ENCODE results near the gene RPS6KA4. TPM values are rescaled to one million over a fixed set of nuclear protein-coding genes. Genes with fewer than 3 reads are reported as not detected.

Gene RPS6KA4
- total RNA-seq, 1 donor from 2014 or later, result 37.5 TPM

DNA sequence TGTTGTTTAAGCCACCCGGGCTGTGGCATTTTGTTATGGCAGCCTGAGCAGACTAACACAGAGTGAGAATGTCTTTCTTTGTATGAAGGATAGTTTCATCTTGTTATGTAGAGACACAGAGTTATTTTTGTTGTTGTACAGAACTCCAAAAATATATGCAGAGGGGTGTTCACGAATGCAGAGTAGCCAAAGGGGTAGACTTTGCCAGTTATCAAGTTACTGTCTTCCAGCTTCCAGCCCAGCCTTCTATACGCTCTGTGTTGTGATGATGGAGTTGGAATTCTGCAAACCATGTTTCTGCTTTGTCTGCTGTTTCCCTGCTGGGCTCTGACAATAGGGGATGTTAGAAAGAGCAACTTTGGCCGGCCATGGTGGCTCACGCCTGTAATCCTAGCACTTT lies 44.1 kb downstream of the RPS6KA4 start:
- no peak overlapping the region for H3K27ac Mint-ChIP-seq (ENCODE audit: unreplicated experiment)
- TF ChIP-seq, protein P1, sequence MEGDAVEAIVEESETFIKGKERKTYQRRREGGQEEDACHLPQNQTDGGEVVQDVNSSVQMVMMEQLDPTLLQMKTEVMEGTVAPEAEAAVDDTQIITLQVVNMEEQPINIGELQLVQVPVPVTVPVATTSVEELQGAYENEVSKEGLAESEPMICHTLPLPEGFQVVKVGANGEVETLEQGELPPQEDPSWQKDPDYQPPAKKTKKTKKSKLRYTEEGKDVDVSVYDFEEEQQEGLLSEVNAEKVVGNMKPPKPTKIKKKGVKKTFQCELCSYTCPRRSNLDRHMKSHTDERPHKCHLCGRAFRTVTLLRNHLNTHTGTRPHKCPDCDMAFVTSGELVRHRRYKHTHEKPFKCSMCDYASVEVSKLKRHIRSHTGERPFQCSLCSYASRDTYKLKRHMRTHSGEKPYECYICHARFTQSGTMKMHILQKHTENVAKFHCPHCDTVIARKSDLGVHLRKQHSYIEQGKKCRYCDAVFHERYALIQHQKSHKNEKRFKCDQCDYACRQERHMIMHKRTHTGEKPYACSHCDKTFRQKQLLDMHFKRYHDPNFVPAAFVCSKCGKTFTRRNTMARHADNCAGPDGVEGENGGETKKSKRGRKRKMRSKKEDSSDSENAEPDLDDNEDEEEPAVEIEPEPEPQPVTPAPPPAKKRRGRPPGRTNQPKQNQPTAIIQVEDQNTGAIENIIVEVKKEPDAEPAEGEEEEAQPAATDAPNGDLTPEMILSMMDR (IDR thresholded peaks at IDR 0.05; ENCODE audit: unreplicated experiment), result no peak
- H3K4me1 Mint-ChIP-seq (ENCODE audit: unreplicated experiment), result peaks cover 8% of the 10 kb centered on the region
- H3K4me3 Mint-ChIP-seq (ENCODE audit: unreplicated experiment), result no peak overlapping the region
- DNase-seq (ENCODE audit: low spot score), result no peak
- H3K36me3 Mint-ChIP-seq (ENCODE audit: low read depth, unreplicated experiment), result peaks cover 9% of the 10 kb centered on the region
- peaks cover 9% of the 10 kb centered on the region for H3K27me3 Mint-ChIP-seq (ENCODE audit: unreplicated experiment)
- no peaks in the 10 kb centered on the region for H3K9me3 Mint-ChIP-seq (ENCODE audit: unreplicated experiment)

DNA sequence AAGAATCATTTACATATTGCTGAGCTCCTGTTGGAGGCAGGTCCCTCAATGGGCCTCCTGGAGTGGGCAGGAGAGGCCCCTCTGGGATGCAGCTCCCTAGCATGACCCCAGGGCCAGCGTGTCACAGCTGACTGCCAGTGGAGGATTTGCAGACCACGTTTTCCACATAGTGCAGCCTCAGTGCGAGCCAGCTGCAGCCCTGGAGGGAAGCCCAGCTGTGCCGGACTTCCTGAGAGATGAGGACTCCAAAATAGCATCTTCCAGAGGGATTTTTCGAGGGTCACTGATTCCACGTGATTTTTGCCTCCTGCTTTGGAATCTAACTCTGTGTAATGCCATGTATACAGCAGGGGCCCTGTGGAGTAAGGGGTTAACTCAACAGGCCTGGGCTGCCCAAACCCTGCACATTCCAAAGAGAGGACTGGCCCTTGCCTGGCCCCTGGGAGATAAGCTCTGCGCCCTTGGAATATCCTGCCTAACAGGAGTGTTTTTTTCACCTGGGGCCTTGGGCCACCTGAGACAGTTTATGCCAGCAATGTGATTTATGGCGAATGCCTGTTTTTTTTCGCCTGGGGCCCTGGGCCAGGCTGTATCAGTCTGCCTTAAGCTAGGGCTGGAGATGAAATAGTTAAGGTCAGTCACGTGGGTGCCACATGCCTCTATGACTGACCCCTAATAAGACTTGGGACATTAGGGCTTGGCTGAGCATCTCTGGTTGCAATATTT lies 47.4 kb downstream of the RPS6KA4 start:
- peaks cover 9% of the 10 kb centered on the region for H3K36me3 Mint-ChIP-seq (ENCODE audit: low read depth, unreplicated experiment)
- peaks cover 7% of the 10 kb centered on the region for H3K27me3 Mint-ChIP-seq (ENCODE audit: unreplicated experiment)
- TF ChIP-seq, protein P1 (IDR thresholded peaks at IDR 0.05; ENCODE audit: unreplicated experiment), result no peak
- no peaks in the 10 kb centered on the region for H3K9me3 Mint-ChIP-seq (ENCODE audit: unreplicated experiment)
- no peak overlapping the region for H3K27ac Mint-ChIP-seq (ENCODE audit: unreplicated experiment)
- no peak for DNase-seq (ENCODE audit: low spot score)
- H3K4me1 Mint-ChIP-seq (ENCODE audit: unreplicated experiment), result peaks cover 11% of the 10 kb centered on the region
- no peak overlapping the region for H3K4me3 Mint-ChIP-seq (ENCODE audit: unreplicated experiment)

DNA sequence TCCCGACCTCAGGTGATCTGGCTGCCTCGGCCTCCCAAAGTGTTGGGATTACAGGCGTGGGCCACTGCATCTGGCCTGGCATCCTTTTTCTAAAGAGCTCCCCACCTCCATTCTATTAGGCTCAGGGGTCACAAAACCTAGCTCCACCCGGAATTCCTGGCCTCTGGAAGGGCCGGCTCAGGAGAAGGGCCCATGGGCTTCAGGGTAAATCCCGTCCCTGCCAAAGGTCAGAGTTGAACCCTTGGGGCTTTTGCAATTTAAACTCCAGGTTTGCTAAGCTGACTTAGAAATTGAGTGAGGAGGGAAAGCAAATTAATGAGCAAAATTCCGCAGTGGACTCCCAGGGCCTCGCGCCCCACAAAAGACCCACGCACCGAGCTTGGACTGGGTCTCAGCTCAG lies 48.3 kb downstream of the RPS6KA4 start:
- no peak overlapping the region for H3K4me3 Mint-ChIP-seq (ENCODE audit: unreplicated experiment)
- DNase-seq (ENCODE audit: low spot score), result no peak
- TF ChIP-seq, protein P1 (IDR thresholded peaks at IDR 0.05; ENCODE audit: unreplicated experiment), result no peak
- H3K9me3 Mint-ChIP-seq (ENCODE audit: unreplicated experiment), result no peaks in the 10 kb centered on the region
- H3K4me1 Mint-ChIP-seq (ENCODE audit: unreplicated experiment), result peaks cover 11% of the 10 kb centered on the region
- peaks cover 9% of the 10 kb centered on the region for H3K36me3 Mint-ChIP-seq (ENCODE audit: low read depth, unreplicated experiment)
- H3K27me3 Mint-ChIP-seq (ENCODE audit: unreplicated experiment), result peaks cover 9% of the 10 kb centered on the region
- H3K27ac Mint-ChIP-seq (ENCODE audit: unreplicated experiment), result no peak overlapping the region

DNA sequence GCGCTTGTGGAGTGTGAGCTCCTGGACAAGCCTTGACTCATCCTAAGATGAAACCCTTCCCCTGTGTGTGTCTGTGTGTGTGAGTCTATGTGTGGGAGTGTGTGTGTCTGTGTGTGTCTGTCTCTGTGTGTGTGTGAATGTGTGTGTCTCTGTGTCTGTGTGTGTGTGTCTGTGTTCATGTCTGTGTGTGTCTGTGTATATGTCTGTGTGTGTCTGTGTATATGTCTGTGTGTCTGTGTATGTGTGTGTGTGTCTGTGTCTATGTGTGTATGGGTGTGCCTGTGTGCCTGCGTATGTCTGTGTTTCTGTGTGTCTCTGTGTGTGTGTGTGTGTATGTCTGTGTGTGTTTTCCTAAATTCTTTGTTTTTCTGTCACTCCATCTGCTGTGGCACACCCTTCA lies 48.7 kb downstream of the RPS6KA4 start:
- Mint-ChIP-seq H3K27me3 (ENCODE audit: unreplicated experiment) (peaks cover 10% of the 10 kb centered on the region), H3K36me3 (ENCODE audit: low read depth, unreplicated experiment) (peaks cover 9% of the 10 kb centered on the region), H3K27ac (ENCODE audit: unreplicated experiment) (peak overlapping the region; percentile 6), H3K4me1 (ENCODE audit: unreplicated experiment) (peaks cover 11% of the 10 kb centered on the region), H3K4me3 (ENCODE audit: unreplicated experiment) (no peak overlapping the region), H3K9me3 (ENCODE audit: unreplicated experiment) (no peaks in the 10 kb centered on the region)
- DNase-seq (ENCODE audit: low spot score), result no peak
- TF ChIP-seq, protein P1 (IDR thresholded peaks at IDR 0.05; ENCODE audit: unreplicated experiment), result no peak

DNA sequence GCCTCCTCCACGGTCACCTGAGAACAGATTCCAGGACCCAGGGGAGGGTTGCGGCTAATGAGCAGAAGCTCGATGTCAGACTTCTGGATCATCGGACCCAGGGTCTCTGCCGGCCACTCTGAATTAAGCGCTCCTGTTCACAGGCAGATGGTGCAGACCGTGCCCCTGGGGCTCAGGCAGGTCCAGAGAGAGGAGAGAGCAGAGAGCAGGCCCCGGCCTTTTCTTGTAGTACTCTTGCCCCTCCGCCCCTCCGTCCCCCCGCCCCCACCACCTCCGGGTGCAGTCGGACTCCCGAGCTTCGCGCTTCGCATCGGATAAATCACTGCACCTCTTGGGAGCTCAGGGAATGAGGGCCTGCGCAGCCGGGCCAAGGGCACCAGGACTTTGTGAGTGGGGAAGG lies 50.3 kb downstream of the RPS6KA4 start:
- DNase-seq (ENCODE audit: low spot score), result no peak
- no peaks in the 10 kb centered on the region for H3K9me3 Mint-ChIP-seq (ENCODE audit: unreplicated experiment)
- peaks cover 11% of the 10 kb centered on the region for H3K4me1 Mint-ChIP-seq (ENCODE audit: unreplicated experiment)
- TF ChIP-seq, protein P1 (IDR thresholded peaks at IDR 0.05; ENCODE audit: unreplicated experiment), result no peak
- H3K4me3 Mint-ChIP-seq (ENCODE audit: unreplicated experiment), result no peak overlapping the region
- H3K36me3 Mint-ChIP-seq (ENCODE audit: low read depth, unreplicated experiment), result peaks cover 3% of the 10 kb centered on the region
- no peak overlapping the region for H3K27ac Mint-ChIP-seq (ENCODE audit: unreplicated experiment)
- H3K27me3 Mint-ChIP-seq (ENCODE audit: unreplicated experiment), result peaks cover 7% of the 10 kb centered on the region

Measured in endothelial cell (in vitro differentiated cells).